ENCODE results near the gene SLC39A1. TPM values are rescaled to one million over a fixed set of nuclear protein-coding genes. Genes with fewer than 3 reads are reported as not detected.

SLC39A1 gene
- total RNA-seq, 1 experiment from 2014 or later: 158 TPM

DNA sequence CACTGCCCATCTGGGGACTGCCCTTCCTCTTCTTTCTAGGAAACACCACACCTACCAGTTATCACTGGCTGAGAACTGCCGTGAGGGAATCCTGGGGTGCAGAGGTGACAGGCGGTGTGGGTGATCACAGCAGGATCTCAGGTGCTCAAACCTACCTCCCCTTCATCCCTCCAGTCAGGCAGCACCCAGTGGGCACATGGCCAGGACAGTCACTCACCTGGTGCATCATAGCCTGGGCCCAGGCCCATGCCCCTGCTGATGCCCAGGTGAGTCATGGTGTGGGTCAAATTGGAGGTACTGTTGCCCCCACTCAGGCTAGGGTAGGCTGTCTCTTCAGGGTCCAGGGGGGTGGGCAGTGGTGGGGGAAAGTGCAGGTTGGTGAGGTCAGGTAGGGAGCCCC is 11.5 kb downstream of the SLC39A1 start:
- CTCF ChIA-PET: no interaction called here
- no TSS peak for BruUV-seq (replicated peaks)
- intact Hi-C loops (cut with micrococcal nuclease; ENCODE audit: unreplicated experiment) (no loop called here), in situ Hi-C loops (cut with HindIII; ENCODE audit: low pct_unique_long_range_greater_than_20kb, low sequenced_read_pairs) (no loop called here)
- TF ChIP-seq, protein P1, sequence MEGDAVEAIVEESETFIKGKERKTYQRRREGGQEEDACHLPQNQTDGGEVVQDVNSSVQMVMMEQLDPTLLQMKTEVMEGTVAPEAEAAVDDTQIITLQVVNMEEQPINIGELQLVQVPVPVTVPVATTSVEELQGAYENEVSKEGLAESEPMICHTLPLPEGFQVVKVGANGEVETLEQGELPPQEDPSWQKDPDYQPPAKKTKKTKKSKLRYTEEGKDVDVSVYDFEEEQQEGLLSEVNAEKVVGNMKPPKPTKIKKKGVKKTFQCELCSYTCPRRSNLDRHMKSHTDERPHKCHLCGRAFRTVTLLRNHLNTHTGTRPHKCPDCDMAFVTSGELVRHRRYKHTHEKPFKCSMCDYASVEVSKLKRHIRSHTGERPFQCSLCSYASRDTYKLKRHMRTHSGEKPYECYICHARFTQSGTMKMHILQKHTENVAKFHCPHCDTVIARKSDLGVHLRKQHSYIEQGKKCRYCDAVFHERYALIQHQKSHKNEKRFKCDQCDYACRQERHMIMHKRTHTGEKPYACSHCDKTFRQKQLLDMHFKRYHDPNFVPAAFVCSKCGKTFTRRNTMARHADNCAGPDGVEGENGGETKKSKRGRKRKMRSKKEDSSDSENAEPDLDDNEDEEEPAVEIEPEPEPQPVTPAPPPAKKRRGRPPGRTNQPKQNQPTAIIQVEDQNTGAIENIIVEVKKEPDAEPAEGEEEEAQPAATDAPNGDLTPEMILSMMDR (IDR thresholded peaks at IDR 0.05): no peak
- TF ChIP-seq TCF7L2 (IDR thresholded peaks at IDR 0.05; ENCODE audit: low read depth, low read length) (no peak), POLR2AphosphoS5 (IDR thresholded peaks at IDR 0.05; ENCODE audit: low read depth, low read length) (no peak), SIN3A (IDR thresholded peaks at IDR 0.05; ENCODE audit: borderline replicate concordance, insufficient read depth, low read depth, low read length) (no peak)
- TF ChIP-seq, protein P2, sequence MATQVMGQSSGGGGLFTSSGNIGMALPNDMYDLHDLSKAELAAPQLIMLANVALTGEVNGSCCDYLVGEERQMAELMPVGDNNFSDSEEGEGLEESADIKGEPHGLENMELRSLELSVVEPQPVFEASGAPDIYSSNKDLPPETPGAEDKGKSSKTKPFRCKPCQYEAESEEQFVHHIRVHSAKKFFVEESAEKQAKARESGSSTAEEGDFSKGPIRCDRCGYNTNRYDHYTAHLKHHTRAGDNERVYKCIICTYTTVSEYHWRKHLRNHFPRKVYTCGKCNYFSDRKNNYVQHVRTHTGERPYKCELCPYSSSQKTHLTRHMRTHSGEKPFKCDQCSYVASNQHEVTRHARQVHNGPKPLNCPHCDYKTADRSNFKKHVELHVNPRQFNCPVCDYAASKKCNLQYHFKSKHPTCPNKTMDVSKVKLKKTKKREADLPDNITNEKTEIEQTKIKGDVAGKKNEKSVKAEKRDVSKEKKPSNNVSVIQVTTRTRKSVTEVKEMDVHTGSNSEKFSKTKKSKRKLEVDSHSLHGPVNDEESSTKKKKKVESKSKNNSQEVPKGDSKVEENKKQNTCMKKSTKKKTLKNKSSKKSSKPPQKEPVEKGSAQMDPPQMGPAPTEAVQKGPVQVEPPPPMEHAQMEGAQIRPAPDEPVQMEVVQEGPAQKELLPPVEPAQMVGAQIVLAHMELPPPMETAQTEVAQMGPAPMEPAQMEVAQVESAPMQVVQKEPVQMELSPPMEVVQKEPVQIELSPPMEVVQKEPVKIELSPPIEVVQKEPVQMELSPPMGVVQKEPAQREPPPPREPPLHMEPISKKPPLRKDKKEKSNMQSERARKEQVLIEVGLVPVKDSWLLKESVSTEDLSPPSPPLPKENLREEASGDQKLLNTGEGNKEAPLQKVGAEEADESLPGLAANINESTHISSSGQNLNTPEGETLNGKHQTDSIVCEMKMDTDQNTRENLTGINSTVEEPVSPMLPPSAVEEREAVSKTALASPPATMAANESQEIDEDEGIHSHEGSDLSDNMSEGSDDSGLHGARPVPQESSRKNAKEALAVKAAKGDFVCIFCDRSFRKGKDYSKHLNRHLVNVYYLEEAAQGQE (IDR thresholded peaks at IDR 0.05; ENCODE audit: insufficient read depth in 1 of 2, low read depth in 2 of 2, low read length in 1 of 2): no peak
- Histone ChIP-seq H3K4me1 (ENCODE audit: control insufficient read depth, insufficient read depth, low read length) (peaks cover 13% of the 10 kb centered on the region), H3K27me3 (ENCODE audit: control insufficient read depth, insufficient read depth, low read length) (no peaks in the 10 kb centered on the region), H3K27ac (ENCODE audit: low read length) (no peak overlapping the region), H3K9me3 (ENCODE audit: control insufficient read depth, insufficient read depth, low read depth, low read length) (no peaks in the 10 kb centered on the region), H3K4me3 (ENCODE audit: low read depth in 2 of 2, low read length in 2 of 2) (no peak overlapping the region), H3K36me3 (ENCODE audit: control insufficient read depth, insufficient read depth, low read length) (peaks cover 3% of the 10 kb centered on the region)
- DNase-seq (ENCODE audit: low read depth, low spot score) (no peak), ATAC-seq (no peak)
- POLR2A ChIA-PET: no interaction called here

DNA sequence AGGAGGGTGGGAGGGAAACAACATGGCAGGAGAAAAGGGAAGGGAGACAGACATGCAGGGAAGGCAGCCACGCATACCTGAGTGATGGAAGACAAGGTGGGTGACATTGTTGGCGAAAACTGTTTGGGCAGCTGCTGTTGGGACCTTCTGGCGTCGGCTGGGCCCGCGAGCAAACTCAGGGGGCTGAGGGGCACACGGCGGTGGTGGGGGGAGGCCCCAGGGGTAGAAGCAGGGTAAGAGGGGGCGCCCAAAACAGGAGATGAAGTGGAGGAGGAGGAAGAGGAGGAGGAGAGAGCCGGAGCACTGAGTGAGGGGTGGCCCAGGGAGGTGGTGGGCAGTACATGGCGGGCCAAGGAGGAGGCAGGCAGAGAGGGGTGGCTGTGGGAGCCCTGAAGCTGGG is 12.2 kb downstream of the SLC39A1 start:
- H3K4me1 ChIP-seq (ENCODE audit: control insufficient read depth, insufficient read depth, low read length): peaks cover 10% of the 10 kb centered on the region
- H3K36me3 ChIP-seq (ENCODE audit: control insufficient read depth, insufficient read depth, low read length): peaks cover 3% of the 10 kb centered on the region
- H3K27ac ChIP-seq (ENCODE audit: low read length): no peak overlapping the region
- ChIA-PET CTCF (no interaction called here), POLR2A (no interaction called here)
- in situ Hi-C loops (cut with HindIII; ENCODE audit: low pct_unique_long_range_greater_than_20kb, low sequenced_read_pairs) (no loop called here), intact Hi-C loops (cut with micrococcal nuclease; ENCODE audit: unreplicated experiment) (no loop called here)
- BruUV-seq (replicated peaks): no TSS peak
- ATAC-seq (no peak), DNase-seq (ENCODE audit: low read depth, low spot score) (no peak)
- no peaks in the 10 kb centered on the region for H3K9me3 ChIP-seq (ENCODE audit: control insufficient read depth, insufficient read depth, low read depth, low read length)
- H3K4me3 ChIP-seq (ENCODE audit: low read depth in 2 of 2, low read length in 2 of 2): no peak overlapping the region
- no peak for TF ChIP-seq SIN3A (IDR thresholded peaks at IDR 0.05; ENCODE audit: borderline replicate concordance, insufficient read depth, low read depth, low read length)
- TF ChIP-seq, protein P2 (IDR thresholded peaks at IDR 0.05; ENCODE audit: insufficient read depth in 1 of 2, low read depth in 2 of 2, low read length in 1 of 2): no peak
- no peak for TF ChIP-seq POLR2AphosphoS5 (IDR thresholded peaks at IDR 0.05; ENCODE audit: low read depth, low read length)
- TF ChIP-seq, protein P1 (IDR thresholded peaks at IDR 0.05): no peak
- no peak for TF ChIP-seq TCF7L2 (IDR thresholded peaks at IDR 0.05; ENCODE audit: low read depth, low read length)
- H3K27me3 ChIP-seq (ENCODE audit: control insufficient read depth, insufficient read depth, low read length): no peaks in the 10 kb centered on the region
